Epithelial cell of prostate (primary cell): ENCODE results near the gene PTGIS.

Source experiments
- DNase-seq: peaks from one replicate; pipeline ENCODE4 v3.0.0-alpha.2; 2011; ENCODE audit warnings: low read depth, low spot score
- H3K27ac ChIP-seq: fragments of 450-650 bp; 2 replicates; pipeline ENCODE4 v1.5.1; 2017; ENCODE audit warnings: mild to moderate bottlenecking

Gene PTGIS

DNA sequence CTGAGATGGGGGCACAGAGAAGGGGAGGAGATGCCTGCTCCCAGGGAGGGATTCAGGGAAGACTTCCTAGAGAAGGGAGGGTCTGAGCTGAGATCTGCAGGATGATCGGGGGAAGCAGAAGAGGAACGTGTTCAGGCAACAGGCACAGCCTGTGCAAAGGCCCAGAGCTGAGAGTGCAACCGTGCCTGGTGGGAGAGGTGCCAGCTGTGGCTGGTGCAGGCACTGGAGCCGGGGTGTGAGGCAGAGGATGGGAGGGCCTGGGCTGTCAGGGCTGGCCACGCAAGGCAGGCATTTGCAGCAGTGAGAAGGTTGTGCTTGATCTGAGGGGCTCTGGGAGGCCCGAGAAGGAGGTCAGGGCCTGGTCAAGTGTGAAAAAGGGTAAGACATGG is 27.7 kb downstream of the PTGIS start:
- H3K27ac ChIP-seq: no peak overlapping the region
- DNase-seq: no peak

DNA sequence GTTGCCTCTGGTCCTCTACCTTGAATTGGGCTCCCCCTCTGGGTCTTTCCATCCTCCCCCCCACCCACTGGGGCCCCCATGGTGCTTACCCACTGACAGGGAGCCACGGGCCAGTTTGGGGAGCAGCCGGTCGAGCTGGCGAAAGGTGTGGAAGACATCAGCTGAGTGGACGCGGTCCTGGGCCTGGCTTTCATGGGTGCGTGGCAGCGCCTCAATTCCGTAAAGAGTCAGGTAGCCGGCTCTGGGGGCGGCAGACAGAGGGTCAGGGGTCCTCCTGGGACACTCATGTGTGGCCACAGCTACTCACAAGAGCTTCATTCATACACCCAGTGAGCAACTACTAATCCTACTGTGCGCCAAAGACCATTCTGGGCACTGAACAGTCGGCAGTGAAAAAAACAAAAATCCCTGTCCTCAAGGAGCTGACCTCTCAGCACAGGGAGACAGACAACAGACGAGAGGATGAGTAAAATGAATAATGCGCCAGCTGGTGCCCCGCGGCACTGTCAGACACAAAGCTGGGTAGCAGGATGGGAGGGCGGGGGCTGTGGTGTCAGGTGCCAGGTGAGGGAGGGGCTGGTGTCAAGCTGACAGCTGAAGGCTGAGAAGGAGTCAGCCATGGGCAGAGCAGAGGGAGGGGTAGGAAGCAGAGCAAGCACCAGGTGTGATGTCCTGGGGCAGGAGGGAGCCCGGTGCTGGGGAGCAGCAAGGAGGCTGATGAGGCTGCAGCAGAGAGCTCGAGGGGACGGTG is 28.3 kb downstream of the PTGIS start:
- DNase-seq: no peak
- H3K27ac ChIP-seq: no peak overlapping the region

DNA sequence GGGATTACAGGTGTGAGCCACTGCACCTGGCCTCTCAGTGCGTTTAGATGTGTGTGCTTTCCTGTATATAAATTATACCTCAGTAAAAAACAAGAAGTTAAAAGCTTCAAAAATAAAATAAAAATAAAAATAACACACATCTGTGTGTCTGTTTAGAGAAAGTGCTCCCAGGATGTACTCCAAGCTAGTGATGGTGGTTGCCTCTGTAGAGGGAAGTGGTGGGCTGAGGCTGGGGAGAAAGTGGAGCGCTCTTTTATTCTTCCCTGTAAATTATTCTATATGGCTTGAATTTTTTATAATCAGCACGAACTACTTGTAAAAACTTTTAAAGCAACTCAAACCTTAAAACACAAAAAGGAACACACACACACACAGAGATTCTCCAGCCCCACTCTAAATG is 29.0 kb downstream of the PTGIS start:
- H3K27ac ChIP-seq: no peak overlapping the region
- no peak for DNase-seq

DNA sequence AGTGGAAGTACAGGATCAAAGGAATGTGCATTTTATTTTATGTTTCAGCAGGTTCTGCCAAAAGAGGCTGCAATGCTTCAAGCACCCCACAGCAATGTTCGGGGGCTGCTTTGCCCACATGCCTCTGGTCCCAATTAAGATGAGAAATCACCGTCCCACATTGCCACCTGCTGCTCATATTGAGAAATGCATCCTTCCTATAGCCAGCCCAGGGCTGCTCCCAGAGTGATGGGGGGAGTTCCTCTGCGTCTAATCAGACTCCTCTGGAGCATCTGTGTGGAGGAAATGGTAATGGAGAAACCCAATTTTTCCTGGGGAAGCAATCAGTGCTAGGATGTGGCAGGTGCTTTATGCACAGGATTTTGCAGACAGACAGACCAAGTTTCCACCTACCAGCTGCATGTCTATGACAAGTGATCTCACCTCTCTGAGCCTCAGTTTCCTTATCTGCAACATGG is 33.7 kb downstream of the PTGIS start:
- no peak for DNase-seq
- H3K27ac ChIP-seq: no peak overlapping the region

DNA sequence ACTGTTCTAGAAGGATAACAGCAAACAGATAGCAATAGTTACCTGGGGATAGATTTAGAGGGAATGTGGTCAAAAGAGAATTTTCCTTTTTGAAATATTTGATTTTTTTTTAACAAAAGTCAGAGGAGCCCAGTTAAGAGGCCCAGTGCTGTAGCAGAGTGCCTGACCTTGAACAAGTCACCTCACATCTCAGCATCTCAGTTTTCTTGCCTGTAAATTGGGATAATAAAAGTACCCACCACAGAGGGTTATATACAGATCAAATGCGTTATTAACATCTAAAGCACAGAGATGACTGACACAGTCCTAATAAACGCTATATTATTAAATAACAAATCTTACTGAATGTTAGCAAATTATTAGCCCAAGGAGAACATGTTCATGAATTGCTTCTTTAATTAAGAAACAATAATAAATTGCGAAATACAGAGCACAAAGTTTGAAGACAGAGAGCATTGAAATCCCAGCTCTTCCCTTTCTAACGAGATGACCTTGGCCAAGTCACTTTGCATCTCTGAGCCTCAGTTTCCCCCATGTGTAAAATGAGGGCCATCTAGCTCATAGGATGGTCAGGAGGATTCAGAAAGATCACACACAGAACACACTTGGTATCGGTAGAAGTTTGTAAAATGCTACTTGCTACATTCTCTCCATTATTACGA is 35.5 kb downstream of the PTGIS start:
- no peak overlapping the region for H3K27ac ChIP-seq
- DNase-seq: no peak

DNA sequence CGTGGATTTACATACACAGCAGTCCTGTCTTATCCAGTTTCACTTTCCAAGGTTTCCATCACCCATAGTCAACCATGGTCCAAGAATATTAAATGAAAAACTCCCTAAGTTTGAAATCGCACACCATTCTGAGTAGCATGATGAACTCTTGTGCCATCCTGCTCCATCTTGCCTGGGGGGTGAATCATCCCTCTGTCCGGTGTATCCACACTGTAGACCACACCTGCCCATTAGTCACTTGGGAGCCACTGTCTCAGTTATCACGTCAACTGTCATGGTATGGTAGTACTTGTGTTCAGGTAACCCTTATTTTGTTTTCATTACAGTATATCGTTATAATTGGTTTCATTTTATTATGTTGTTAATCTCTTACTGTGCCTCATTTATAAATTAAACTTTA is 38.5 kb downstream of the PTGIS start:
- no peak overlapping the region for H3K27ac ChIP-seq
- peak; percentile 59 for DNase-seq

DNA sequence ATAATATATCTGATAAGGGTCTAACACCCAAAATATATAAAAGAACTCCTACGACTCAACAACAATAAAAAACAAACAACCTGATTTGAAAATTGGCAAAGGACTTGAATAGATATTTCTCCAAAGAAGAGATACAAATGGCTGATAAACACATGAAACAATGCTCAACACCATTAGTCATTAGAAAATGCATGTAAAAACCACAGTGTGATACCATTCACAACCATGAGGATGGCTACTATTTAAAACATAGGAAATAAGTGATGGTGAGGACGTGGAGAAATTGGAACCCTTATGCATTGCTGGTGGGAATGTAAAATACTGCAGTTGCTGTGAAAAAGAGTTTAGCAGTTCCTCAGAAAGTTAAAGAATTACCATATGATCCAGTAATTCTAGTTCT is 41.4 kb downstream of the PTGIS start:
- no peak overlapping the region for H3K27ac ChIP-seq
- DNase-seq: no peak

DNA sequence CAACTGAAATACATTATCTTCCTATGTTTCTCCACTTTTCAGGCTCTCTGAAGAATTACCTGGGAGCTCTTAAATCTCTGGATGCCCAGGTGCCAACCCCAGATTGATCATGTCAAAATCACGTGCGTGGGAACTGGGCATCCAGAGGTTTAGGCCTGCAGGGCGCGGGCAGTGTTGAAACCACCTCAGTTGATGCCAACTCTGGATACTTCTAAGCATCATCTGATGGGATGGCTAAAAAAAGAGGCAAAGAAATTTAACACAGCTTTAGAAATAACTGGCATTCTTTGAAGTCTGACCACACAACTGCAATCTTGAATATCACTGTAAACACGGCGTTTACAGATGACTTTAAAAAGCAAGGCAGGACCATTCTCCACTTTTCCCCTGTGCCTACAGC is 41.9 kb downstream of the PTGIS start:
- DNase-seq: no peak
- H3K27ac ChIP-seq: no peak overlapping the region

DNA sequence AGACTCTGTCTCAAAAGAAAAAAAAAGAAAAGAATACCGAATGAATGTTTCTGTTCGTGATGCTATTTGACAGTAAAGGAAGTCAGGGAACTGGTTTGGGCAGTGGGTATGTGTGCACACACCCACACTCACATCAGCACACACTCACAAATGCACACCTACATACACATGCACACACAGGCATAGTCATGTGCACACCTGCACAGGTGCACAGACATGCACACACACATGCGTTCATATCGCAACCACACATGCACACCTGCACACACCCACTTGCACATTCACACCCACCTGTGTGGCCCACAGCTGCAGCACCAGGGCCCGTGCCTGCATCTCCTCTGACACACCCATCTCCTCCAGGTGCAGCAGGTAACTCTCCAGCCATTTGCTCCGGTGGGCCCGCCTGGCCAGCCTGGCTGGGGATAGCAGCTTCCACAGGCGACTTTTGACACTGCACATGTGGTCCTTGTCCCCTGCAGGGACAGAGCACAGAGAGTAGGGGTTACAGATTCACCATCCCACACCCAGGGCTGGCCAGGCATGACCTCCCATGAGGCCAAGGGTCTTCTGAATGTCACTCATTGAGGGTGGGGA is 44.1 kb downstream of the PTGIS start:
- H3K27ac ChIP-seq: no peak overlapping the region
- DNase-seq: no peak

DNA sequence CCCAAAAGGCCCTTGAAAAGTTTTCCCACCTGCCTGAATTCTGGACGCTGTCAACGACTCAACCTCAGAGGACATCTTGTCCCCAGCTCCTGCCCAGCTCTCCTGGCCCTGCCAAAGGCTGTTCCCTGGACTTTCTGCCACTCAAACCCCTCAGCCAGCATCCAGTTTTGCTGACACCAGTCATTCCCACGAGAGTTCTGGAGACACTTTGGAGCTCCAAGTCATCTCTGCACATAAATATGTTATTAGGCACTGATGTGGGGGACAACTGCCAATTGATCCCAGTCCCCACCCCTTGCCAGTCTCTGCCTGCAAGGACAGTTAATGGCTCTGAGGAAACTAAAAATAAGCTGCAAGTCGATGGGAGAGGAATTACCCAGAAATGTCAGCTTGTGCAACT is 46.6 kb downstream of the PTGIS start:
- DNase-seq: no peak
- no peak overlapping the region for H3K27ac ChIP-seq

DNA sequence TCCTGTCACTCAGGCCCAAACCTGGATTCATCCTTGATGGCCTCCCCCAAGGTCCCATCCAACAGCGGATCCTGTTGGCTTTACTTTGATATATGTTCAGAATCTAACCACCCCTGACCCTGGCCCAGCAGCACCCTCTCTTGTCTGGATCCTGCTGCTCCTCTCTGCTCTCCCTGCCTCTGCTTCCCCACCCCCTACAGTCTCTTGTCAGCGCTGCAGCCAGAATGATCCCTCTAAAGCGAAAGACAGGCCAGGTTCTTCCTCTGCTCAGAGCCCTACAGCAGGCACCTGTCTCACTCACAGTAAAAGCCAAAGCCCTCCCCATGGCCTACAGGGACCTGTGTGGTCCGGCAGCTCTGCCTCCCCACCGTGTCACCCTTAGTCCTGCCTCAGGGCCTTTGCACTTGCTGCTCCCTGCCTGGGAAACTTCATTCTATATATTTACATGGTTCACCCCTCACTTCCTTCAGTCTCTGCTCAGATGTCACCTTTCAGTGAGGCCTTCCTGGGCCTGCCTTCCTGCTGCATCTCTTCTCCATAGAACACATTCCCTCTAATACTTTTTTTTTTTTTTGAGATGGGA is 48.1 kb downstream of the PTGIS start:
- DNase-seq: no peak
- no peak overlapping the region for H3K27ac ChIP-seq

DNA sequence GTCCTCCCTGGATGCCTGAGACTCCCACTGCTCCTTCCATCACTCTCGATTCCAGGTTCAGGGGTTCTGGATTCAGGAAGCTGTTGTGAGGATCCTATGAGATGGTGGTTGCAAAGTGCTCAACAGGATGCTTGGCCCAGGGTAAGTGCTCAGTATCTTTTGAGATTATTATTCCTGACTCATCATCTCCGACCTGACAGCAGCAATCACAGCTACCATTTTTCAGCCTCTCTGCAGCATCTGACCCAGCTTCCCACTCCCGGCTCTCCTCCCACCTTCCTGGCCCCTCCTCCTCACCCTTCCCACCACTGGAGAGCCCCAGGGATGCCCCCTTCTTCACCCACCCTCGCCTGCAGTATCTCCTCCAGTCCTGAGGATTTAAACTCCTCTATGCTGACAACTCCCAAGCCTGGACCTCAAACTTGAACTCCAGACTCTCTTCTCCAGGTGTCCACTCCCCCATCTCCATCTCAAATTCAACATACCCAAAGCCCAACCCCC is 48.7 kb downstream of the PTGIS start:
- no peak overlapping the region for H3K27ac ChIP-seq
- no peak for DNase-seq

DNA sequence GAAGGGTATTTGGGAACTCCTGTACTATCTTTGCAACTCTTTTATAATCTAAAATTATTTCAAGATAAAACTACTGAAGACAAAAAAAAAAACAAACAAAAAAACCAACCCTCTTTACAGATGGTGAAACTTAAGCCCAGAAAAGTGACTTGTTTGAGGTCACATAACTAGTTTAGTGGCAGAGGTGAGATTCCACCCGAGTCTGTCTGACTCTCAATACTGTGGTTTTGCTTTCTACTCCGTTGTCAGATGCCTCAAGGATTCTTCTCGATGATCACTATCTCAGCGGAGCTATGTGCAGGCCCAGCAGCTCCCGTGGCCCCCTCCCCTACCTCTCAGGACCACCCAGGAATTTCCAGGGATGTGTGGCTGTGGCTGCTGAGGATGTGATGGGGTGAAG is 49.4 kb downstream of the PTGIS start:
- no peak overlapping the region for H3K27ac ChIP-seq
- DNase-seq: no peak

DNA sequence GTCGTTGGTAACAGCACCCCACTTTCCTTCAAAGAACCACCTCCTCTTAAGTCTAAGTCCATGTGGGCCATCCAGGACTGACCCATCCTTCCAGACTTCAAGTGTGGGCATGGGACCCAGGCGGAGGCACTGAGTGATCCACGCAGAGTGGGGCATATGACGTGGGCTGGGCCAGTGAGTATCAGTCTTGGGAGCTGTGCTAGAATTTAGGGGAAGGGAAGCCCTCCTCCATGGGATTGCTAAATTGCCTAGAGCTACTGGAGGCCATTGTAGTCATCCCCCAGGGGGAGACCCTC is 50.2 kb downstream of the PTGIS start:
- no peak for DNase-seq
- no peak overlapping the region for H3K27ac ChIP-seq

DNA sequence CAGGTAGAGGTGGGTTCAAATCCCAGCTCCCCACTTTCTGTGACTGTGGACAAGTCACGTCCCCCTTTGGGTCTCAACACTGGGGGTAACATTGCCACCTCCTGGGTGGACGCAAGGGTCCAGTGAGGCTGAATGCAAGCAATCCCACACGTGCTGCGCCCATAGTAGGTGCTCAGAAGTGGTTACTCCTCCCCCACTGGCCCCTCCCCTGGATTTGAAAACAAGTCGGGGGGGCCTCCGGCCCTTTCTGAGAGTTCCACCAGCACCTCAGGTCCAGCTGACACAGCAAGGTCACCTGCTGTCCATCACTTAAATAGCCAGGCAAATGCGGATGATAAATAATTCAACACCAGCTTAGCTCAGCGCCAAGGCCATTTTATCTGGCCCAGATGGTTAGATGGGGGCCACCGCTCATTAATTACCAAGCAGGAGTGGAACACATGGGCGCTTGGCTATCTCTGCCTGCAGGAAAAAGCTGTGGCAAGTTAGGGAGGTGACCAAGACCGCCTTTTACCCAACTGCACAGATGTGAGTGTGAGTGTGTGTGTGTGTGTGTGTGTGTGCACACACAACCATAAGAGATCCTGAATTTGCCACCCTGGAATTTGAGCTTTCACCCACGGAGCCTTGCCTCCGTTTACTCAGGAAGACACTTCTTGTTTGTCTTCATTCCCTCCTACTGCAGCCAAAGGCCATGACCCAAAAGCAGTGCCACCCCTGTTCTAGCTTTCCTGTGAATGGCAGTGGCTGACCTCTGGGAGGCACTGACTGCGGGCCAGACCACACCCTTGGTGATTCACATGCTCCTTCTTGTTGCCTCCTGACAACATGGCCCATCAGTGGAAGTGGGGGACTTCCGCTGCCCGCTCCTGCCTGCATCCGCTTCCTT is 50.8 kb downstream of the PTGIS start:
- no peak for DNase-seq
- H3K27ac ChIP-seq: no peak overlapping the region

DNA sequence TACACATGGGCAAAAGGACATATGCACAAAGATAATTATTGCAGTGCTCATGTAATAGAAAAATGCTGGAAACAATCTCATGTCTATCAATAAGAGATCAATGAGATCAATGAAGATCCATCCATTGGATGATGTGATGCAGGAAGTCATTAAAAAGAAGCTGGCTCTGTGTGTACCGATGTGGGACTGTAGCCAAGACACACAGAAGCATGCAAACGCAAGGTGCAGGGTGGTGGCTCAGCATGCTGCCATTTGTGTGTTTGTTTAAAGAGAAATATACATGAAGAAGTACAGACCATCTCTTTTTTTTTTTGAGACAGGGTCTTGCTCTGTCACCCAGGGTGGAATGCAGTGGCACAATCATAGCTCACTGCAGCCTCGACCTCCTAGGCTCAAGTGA is 52.4 kb downstream of the PTGIS start:
- no peak overlapping the region for H3K27ac ChIP-seq
- no peak for DNase-seq

DNA sequence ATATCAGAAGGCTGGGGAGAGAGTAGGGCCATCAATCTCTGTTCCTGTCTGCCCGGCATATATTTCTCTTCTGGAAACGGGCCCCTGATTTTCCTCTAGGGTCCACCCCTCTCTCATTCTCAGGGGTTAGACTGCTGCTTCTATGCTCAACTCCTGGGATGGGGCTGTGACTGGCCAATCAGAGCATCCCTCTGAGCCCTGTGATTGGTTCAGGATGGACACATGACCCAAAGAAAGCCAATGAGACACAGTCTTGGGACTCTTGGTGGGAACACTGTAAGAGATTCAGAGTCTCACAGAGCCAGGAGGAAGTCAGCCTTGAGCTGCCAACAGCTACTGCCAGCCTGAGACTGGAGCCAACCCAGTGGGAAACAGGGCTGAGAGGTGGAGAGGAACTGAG is 54.4 kb downstream of the PTGIS start:
- no peak overlapping the region for H3K27ac ChIP-seq
- no peak for DNase-seq

DNA sequence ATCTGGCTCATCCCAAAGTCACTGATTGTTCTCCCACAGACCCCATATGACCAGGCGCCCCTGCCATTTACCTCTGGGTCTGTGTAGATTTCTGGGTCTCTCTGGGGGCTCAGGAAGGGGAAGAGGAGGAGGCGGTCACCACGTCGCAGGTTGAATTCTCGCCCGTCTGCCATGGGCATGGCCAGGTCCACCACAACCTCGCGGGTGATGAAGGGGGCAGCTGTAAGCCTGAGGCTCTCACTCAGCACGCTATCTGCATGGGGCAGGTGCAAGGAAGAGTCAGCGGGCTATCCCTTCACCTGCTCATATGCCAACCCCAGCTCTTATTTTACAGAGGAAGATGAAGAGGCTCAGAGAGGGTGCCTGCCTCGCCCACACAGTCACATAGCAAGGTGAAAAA is 54.9 kb downstream of the PTGIS start:
- DNase-seq: no peak
- no peak overlapping the region for H3K27ac ChIP-seq

DNA sequence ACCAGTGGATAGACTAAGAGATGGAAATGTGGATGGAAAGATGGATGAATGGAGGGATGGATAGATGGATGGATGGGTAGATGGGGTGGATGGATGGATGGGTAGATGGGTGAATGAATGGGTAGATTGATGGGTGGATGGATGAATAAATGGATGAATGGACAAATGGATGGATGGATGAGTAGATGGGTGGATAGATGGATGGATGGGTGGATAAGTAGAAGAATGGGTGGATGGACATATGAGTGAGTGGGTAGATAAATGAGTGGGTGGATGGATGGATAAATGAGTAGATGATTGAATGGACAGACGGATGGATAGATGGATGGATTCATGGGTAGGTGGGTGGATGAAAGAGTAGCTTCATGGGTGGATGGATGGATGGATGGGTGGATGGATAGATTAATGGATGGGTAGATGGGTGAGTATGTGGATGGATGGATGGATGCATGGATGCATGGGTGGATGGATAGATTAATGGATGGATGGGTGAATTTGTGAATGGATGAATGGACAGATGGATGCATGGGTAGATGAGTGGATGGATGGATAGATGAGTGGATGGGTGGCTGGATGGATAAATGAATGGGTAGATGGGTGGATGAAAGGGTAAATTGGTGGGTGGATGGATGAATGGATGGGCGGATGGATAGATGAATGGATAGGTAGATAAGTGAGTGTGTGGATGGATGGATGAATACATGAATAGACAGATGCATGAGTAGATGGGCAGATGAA is 56.0 kb downstream of the PTGIS start:
- DNase-seq: no peak
- no peak overlapping the region for H3K27ac ChIP-seq
